IMR-90 (cell line): ENCODE results near the gene PGGHG. TPM values are rescaled to one million over a fixed set of nuclear protein-coding genes. Genes with fewer than 3 reads are reported as not detected.

Source experiments
- ATAC-seq: fragments of 200-7000 bp; cut with Tn5 transposase; 2 replicates; pipeline ENCODE4 v1.9.1; 2020; ENCODE audit warnings: low read depth, mild to moderate bottlenecking, moderate library complexity
- BruUV-seq: library from RNA; stranded (reverse); fragments of 400-500 nt; replicated peaks from 2 replicates; lab custom pipeline; 2021; lab: Mats Ljungman, UMichigan
- CTCF ChIA-PET: fragments of 300-600 bp; formaldehyde crosslinking; extraction: SDS; loops from one replicate; lab custom pipeline; 2021; ENCODE audit warnings: antibody characterized with exemption; lab: Yijun Ruan, JAX
- POLR2A ChIA-PET: fragments of 300-600 bp; sonication (Branson Sonifier 250); formaldehyde crosslinking; loops from one replicate; lab custom pipeline; 2022; ENCODE audit warnings: antibody characterized with exemption; ENCODE audit not compliant: unreplicated experiment; lab: Charles Lee
- DNase-seq: peaks from one replicate; pipeline ENCODE4 v3.0.0; 2013
- H2AFZ ChIP-seq: replicated peaks from 2 replicates; pipeline ENCODE3; 2013; ENCODE audit warnings: low read length, mild to moderate bottlenecking; ENCODE audit not compliant: poor library complexity
- H2AK5ac ChIP-seq: 2 replicates; pipeline ENCODE4 v1.6.1; 2013; ENCODE audit warnings: low read depth, low read length, inconsistent platforms
- H2AK9ac ChIP-seq: replicated peaks from 2 replicates; pipeline ENCODE3; 2013; ENCODE audit warnings: mild to moderate bottlenecking, low read depth, low read length, moderate library complexity; ENCODE audit not compliant: poor library complexity
- H2BK120ac ChIP-seq: 2 replicates; pipeline ENCODE4 v1.6.1; 2013; ENCODE audit warnings: low read depth, low read length, inconsistent platforms
- H2BK15ac ChIP-seq: 3 replicates; pipeline ENCODE4 v1.6.1; 2013; ENCODE audit warnings: low read depth, low read length, inconsistent platforms
- H2BK20ac ChIP-seq: 2 replicates; pipeline ENCODE4 v1.6.1; 2013; ENCODE audit warnings: low read depth, mild to moderate bottlenecking, inconsistent platforms, low read length, moderate library complexity
- H2BK5ac ChIP-seq: 2 replicates; pipeline ENCODE4 v1.6.1; 2013; ENCODE audit warnings: mild to moderate bottlenecking, low read depth, low read length, inconsistent platforms; ENCODE audit not compliant: poor library complexity, severe bottlenecking
- H3K14ac ChIP-seq: replicated peaks from 2 replicates; pipeline ENCODE4 v1.6.1; 2013; ENCODE audit warnings: low read depth, low read length, inconsistent platforms
- H3K18ac ChIP-seq: 2 replicates; pipeline ENCODE4 v1.6.1; 2013; ENCODE audit warnings: low read depth, low read length, control low read depth
- H3K23ac ChIP-seq: 2 replicates; pipeline ENCODE4 v1.6.1; 2013; ENCODE audit warnings: low read depth, low read length, inconsistent platforms
- H3K27ac ChIP-seq: 2 replicates; pipeline ENCODE4 v1.5.1; 2013; ENCODE audit warnings: mild to moderate bottlenecking, control low read depth, low read length; ENCODE audit not compliant: insufficient read depth
- H3K27me3 ChIP-seq: 2 replicates; pipeline ENCODE4 v1.6.1; 2013; ENCODE audit warnings: low read length; ENCODE audit not compliant: control insufficient read depth, insufficient read depth
- H3K36me3 ChIP-seq: 2 replicates; pipeline ENCODE4 v1.6.1; 2013; ENCODE audit warnings: low read length, mixed read lengths; ENCODE audit not compliant: control insufficient read depth, insufficient read depth
- H3K4ac ChIP-seq: 2 replicates; pipeline ENCODE4 v1.6.1; 2013; ENCODE audit warnings: low read depth, low read length, inconsistent platforms
- H3K4me1 ChIP-seq: 2 replicates; pipeline ENCODE4 v1.6.1; 2013; ENCODE audit warnings: low read length, mixed read lengths; ENCODE audit not compliant: control insufficient read depth, insufficient read depth
- H3K4me2 ChIP-seq: 2 replicates; pipeline ENCODE4 v1.6.1; 2013; ENCODE audit warnings: low read depth, mild to moderate bottlenecking, control low read depth, low read length, moderate library complexity
- H3K4me3 ChIP-seq: 2 replicates; pipeline ENCODE4 v1.5.1; 2013; ENCODE audit warnings: low read depth, mild to moderate bottlenecking, control low read depth, low read length, moderate library complexity; ENCODE audit not compliant: insufficient read depth
- H3K56ac ChIP-seq: 2 replicates; pipeline ENCODE4 v1.6.1; 2013; ENCODE audit warnings: low read length, inconsistent platforms; ENCODE audit not compliant: insufficient read depth; ENCODE audit errors: extremely low read depth
- H3K79me1 ChIP-seq, 2 experiments: 2 replicates each; pipeline ENCODE4 v1.6.1; 2013; ENCODE audit warnings: low read length in 2 of 2, inconsistent platforms in 1 of 2, low read depth in 1 of 2
- H3K9ac ChIP-seq: 2 replicates; pipeline ENCODE4 v1.6.1; 2013; ENCODE audit warnings: low read depth, low read length, control low read depth
- H3K9me1 ChIP-seq: 2 replicates; pipeline ENCODE4 v1.6.1; 2013; ENCODE audit warnings: low read length, inconsistent platforms; ENCODE audit not compliant: insufficient read depth
- H3K9me3 ChIP-seq: 2 replicates; pipeline ENCODE4 v1.6.1; 2013; ENCODE audit warnings: low read length; ENCODE audit not compliant: control insufficient read depth, insufficient read depth
- H4K20me1 ChIP-seq: 2 replicates; pipeline ENCODE4 v1.6.1; 2013; ENCODE audit warnings: low read length, inconsistent platforms; ENCODE audit not compliant: insufficient read depth
- H4K5ac ChIP-seq: 2 replicates; pipeline ENCODE4 v1.6.1; 2013; ENCODE audit warnings: mild to moderate bottlenecking, low read depth, low read length, control low read depth
- H4K8ac ChIP-seq, 2 experiments: 2 replicates each; pipeline ENCODE4 v1.6.1; 2013; ENCODE audit warnings: low read depth in 2 of 2, low read length in 2 of 2, control low read depth in 1 of 2, inconsistent platforms in 1 of 2
- H4K91ac ChIP-seq: 2 replicates; pipeline ENCODE4 v1.6.1; 2013; ENCODE audit warnings: low read depth, low read length, inconsistent platforms; ENCODE audit not compliant: insufficient read depth
- BHLHE40 ChIP-seq: fragments of 150-350 bp; IDR thresholded peaks from 2 replicates; pipeline ENCODE4 v1.6.1; 2016; ENCODE audit warnings: mild to moderate bottlenecking, low read depth, low read length
- CEBPB ChIP-seq: IDR thresholded peaks from 2 replicates; pipeline ENCODE4 v1.6.1; 2012; ENCODE audit warnings: low read depth, low read length, improper control_type of control experiment
- MAFK ChIP-seq: IDR thresholded peaks from 2 replicates; pipeline ENCODE4 v1.6.1; 2012; ENCODE audit warnings: low read depth, low read length, improper control_type of control experiment
- MXI1 ChIP-seq: IDR thresholded peaks from 2 replicates; pipeline ENCODE4 v1.6.1; 2012; ENCODE audit warnings: low read depth, mild to moderate bottlenecking, low read length, moderate library complexity, borderline replicate concordance
- RAD21 ChIP-seq: IDR thresholded peaks from 2 replicates; pipeline ENCODE4 v1.6.1; 2012; ENCODE audit warnings: low read length, improper control_type of control experiment
- USF2 ChIP-seq: fragments of 150-350 bp; IDR thresholded peaks from 2 replicates; pipeline ENCODE4 v1.6.1; 2017; ENCODE audit warnings: mild to moderate bottlenecking, antibody characterized with exemption, low read length, low read depth
- WGBS, 2 experiments: methylation state at CpG; one replicate each; pipeline versions ENCODE4 v1.1.5 to v1.1.7; 2013; ENCODE audit warnings: missing lambda C conversion rate in 2 of 2; ENCODE audit not compliant: insufficient read length in 1 of 2; ENCODE audit errors: extremely low coverage in 2 of 2; 5-methylcytosine and 5-hydroxymethylcytosine counted together
- dilution Hi-C: fragments of 300-500 bp; cut with HindIII; formaldehyde crosslinking; loops from one replicate; pipeline ENCODE4 v1.14.3; 2018; ENCODE audit warnings: low sequenced_read_pairs; ENCODE audit not compliant: unreplicated experiment
- in situ Hi-C: fragments of 300-500 bp; cut with MboI; formaldehyde crosslinking; loops from 3 replicates; pipeline ENCODE4 v1.14.3; 2019; ENCODE audit warnings: low sequenced_read_pairs, inconsistent platforms, mixed read lengths
- intact Hi-C: fragments of 100-400 bp; cut with micrococcal nuclease; formaldehyde crosslinking; loops from 2 replicates; pipeline ENCODE4 v1.10.0; 2022
- polyA plus RNA-seq, 3 experiments: library from polyadenylated mRNA; depleted of rRNA; stranded (reverse); fragments of >200 nt; gene quantifications; 2 replicates each; pipeline ENCODE4 v1.2.3, GENCODE V29; 2012; ENCODE audit warnings: low replicate concordance in 1 of 3
- total RNA-seq: library from RNA; depleted of rRNA; stranded (reverse); fragments of >200 nt; gene quantifications from 2 replicates; pipeline ENCODE4 v1.2.3, GENCODE V29; 2012
- TF ChIP-seq, protein P1 (sequence below): fragments of 150-350 bp; IDR thresholded peaks from 2 replicates; pipeline ENCODE4 v1.6.1; 2016; ENCODE audit warnings: low read depth, mild to moderate bottlenecking, low read length, moderate library complexity, borderline replicate concordance

The PGGHG gene
- total and polyA plus RNA-seq, 2 of the 4 experiments (the other 2 are of a cell fraction) = 1.8 to 17.0 TPM

- Histone ChIP-seq H3K23ac (no peak overlapping the region), H3K79me1 (no peaks in the 10 kb centered on the region), H3K18ac (no peak overlapping the region), H3K56ac (no peak overlapping the region), H3K27me3 (peaks cover 36% of the 10 kb centered on the region), H2AK9ac (no peak overlapping the region), H2BK120ac (no peak overlapping the region), H3K27ac (no peak overlapping the region), H3K9ac (no peak overlapping the region), H4K20me1 (no peaks in the 10 kb centered on the region), H3K4me3 (peak overlapping the region; percentile 15; the same call in 1 of the 2 replicates), H2AK5ac (no peak overlapping the region), H3K14ac (no peak overlapping the region), H3K36me3 (no peaks in the 10 kb centered on the region), H4K91ac (no peak overlapping the region), H2BK15ac (no peak overlapping the region), H4K5ac (no peak overlapping the region), H3K9me3 (0 out of 2 replicates have a peak, but pooled peaks cover 2% of the 10 kb centered on the region), H3K4me1 (no peaks in the 10 kb centered on the region), H2BK5ac (no peak overlapping the region), H2AFZ (no peak overlapping the region), H3K4ac (no peak overlapping the region), H3K4me2 (peak overlapping the region; percentile 76), H4K8ac (no peak overlapping the region), H3K9me1 (no peaks in the 10 kb centered on the region), H2BK20ac (no peak overlapping the region)
- ATAC-seq = peak; percentile 35; the same call in 1 of the 2 replicates
- DNase-seq = no peak
- ChIA-PET POLR2A (no interaction called here), CTCF (no interaction called here)
- intact Hi-C loops (no loop called here), in situ Hi-C loops (no loop called here), dilution Hi-C loops (no loop called here)
- no peak for TF ChIP-seq MAFK
- TF ChIP-seq, protein P1, sequence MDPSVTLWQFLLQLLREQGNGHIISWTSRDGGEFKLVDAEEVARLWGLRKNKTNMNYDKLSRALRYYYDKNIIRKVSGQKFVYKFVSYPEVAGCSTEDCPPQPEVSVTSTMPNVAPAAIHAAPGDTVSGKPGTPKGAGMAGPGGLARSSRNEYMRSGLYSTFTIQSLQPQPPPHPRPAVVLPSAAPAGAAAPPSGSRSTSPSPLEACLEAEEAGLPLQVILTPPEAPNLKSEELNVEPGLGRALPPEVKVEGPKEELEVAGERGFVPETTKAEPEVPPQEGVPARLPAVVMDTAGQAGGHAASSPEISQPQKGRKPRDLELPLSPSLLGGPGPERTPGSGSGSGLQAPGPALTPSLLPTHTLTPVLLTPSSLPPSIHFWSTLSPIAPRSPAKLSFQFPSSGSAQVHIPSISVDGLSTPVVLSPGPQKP = no peak
- no peak for TF ChIP-seq MXI1
- TF ChIP-seq RAD21 = no peak
- TF ChIP-seq USF2 = peak; percentile 53; the same call in 1 of the 2 replicates
- TF ChIP-seq BHLHE40 = peak; percentile 51; the same call in 1 of the 2 replicates
- peak; percentile 45 for TF ChIP-seq CEBPB
- no TSS peak for BruUV-seq
- 48% methylated on average over 4 of the region's 21 CpGs; no CpG with 5 or more reads in 1 of the 2 experiments for WGBS, 2 experiments
These were observed 19.6 kb upstream of the PGGHG start for GRCh38 chr11:269146-269890.
